GM18511 (cell line): Measurements from ENCODE around the gene TMEM42.

Experiments
- ATAC-seq: cut with Tn5 transposase; IDR thresholded peaks from one replicate; pipeline ENCODE4 v1.9.1; 2021; ENCODE audit warnings: mild to moderate bottlenecking, moderate library complexity; ENCODE audit not compliant: unreplicated experiment

The TMEM42 gene

DNA sequence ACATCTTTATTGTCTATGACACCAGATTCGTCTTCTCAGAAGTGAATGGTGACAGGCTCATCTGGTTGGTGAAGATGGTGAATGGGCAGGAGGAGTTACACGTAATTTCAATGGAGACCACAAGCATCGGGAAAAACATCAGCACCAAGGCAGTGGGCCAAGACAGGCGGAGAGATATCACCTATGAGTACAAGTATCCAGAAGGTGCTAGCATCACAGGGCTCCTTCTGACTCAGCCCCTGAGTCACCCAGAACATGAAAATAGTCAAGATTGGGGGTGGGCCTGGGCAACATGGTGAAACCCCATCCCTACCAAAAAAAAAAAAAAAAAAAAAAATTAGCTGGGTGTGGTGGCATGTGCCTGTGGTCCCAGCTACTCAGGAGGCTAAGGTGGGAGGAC, 45.3 kb downstream of the TMEM42 start:
- ATAC-seq = no peak

DNA sequence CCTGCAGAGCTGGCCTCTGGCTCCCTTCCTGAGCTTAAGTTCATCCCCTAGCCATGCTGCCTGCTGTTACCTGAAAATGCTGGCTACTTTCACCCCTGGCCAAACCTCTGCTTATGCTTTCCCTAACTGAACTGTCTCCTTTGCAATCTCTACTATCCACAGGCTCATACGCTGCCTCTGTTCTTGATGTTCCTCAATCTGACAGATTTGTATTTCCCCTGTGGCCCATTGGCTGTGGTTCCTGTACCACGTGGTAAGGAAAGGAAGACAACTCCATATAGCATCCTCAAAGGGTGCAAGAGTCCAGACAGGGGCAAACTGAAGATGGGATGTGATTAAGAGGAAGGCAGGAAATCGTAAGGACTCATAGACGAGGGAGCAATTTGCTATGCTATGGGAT, 45.9 kb downstream of the TMEM42 start:
- no peak for ATAC-seq

DNA sequence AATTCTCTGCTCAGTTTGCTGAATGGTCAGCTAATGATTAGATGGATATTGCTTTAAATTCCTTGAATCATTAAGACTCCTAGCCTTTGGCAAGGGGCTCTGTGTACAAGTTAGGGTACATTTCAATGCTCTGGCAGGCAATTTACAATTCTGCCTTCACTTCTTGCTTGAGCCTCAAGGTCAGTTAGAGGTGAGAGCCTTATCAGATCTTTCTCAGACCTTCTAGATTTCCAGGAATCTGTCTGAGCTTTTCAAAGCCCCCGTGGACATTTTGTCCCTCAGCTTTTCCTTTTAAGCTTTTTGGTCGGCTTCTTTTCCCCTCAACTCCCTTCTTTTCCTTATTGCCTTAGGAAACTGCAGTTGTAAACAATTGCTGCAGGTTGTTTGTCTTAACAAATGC, 47.4 kb downstream of the TMEM42 start:
- no peak for ATAC-seq

DNA sequence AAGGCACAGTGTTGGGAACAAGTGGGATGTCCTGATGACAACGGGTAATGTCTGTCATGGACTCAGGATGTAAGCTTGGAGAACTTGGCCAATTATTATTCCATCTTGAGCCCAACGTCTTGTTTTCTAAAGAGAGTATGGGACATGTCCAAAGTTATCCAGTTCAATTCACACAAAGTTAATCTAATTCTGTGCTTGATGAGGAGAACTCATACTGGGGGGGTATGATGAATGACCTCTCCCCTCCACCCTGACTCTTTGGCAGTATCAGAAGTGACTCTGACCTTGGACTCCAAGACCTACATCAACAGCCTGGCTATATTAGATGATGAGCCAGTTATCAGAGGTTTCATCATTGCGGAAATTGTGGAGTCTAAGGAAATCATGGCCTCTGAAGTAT, 49.0 kb downstream of the TMEM42 start:
- ATAC-seq = no peak

DNA sequence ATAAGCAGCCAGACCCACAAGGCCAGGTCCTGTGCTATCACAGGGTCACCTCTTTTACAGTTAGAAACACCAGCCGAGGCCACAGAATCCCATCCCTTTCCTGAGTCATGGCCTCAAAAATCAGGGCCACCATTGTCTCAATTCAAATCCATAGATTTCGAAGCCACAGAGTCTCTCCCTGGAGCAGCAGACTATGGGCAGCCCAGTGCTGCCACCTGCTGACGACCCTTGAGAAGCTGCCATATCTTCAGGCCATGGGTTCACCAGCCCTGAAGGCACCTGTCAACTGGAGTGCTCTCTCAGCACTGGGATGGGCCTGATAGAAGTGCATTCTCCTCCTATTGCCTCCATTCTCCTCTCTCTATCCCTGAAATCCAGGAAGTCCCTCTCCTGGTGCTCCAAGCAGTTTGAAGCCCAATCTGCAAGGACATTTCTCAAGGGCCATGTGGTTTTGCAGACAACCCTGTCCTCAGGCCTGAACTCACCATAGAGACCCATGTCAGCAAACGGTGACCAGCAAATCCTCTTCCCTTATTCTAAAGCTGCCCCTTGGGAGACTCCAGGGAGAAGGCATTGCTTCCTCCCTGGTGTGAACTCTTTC, 52.3 kb downstream of the TMEM42 start:
- no peak for ATAC-seq

DNA sequence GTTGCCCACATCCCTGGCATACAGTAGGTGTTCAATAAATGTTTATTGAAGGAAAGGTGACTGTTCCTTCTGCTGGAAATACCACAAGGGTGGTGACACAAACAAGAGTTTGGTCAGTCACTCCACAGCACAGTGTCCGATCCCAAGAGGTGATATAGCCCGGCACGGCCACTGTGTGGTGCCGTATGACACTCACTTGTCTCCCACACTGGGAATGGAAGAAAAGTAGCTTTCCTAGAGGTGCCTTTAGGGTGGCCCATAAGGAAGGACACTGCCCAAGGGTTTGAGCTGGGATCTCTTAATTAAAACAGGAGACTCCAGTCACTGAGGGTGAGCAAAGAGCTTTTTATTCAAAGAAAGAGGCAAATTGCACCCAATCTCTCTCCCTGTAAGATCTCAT, 53.2 kb downstream of the TMEM42 start:
- no peak for ATAC-seq
